DMS114 treated with DMSO at 0.1 percent for 48 hours (cell line): ENCODE data around the gene ZNF410.
A peak's percentile ranks its signal among the peaks of the same experiment; 100 is the strongest.
"Not testable (repeated sequence)": the region's sequence is repeated elsewhere in the genome, so short reads cannot be mapped to it uniquely, and the experiment has no call there.

Experiments
- DNase-seq: peaks from one replicate; lab custom pipeline; 2025; ENCODE audit not compliant: unreplicated experiment; lab: John Stamatoyannopoulos, UW

Gene ZNF410

GRCh38 chr14:73886449-73887317, at the start of gene ZNF410:
TSS of gene ZNF410 (plus strand) at chr14:73886859. CDS start at chr14:73892176, 5,317 bp downstream.
- DNase-seq = peak; percentile 85

GRCh38 chr14:73838293-73839034, 48.2 kb upstream of the ZNF410 start:
- DNase-seq = not testable (repeated sequence)

GRCh38 chr14:73842201-73842600, 44.5 kb upstream of the ZNF410 start:
- no peak for DNase-seq

GRCh38 chr14:73842851-73843250, 43.8 kb upstream of the ZNF410 start:
- no peak for DNase-seq

GRCh38 chr14:73843296-73843695, 43.4 kb upstream of the ZNF410 start:
- DNase-seq = no peak

- no peak for DNase-seq
Observed at GRCh38 chr14:73846947-73847346, 39.7 kb upstream of the ZNF410 start.

GRCh38 chr14:73851000-73851399, 35.7 kb upstream of the ZNF410 start:
- no peak for DNase-seq

GRCh38 chr14:73851567-73852382, 34.9 kb upstream of the ZNF410 start, which contains the start of gene PTGR2:
TSS of gene PTGR2 (plus strand) at chr14:73851831. CDS start at chr14:73858863, 7,032 bp downstream.
- DNase-seq = peak; percentile 93

- no peak for DNase-seq
Observed at GRCh38 chr14:73859145-73859544, 27.5 kb upstream of the ZNF410 start.

- DNase-seq = no peak
Observed at GRCh38 chr14:73861073-73861472, 25.6 kb upstream of the ZNF410 start.

GRCh38 chr14:73862480-73862879, 24.2 kb upstream of the ZNF410 start:
- DNase-seq = no peak

GRCh38 chr14:73863209-73863608, 23.4 kb upstream of the ZNF410 start:
- no peak for DNase-seq

- no peak for DNase-seq
Observed at GRCh38 chr14:73865534-73866113, 21.0 kb upstream of the ZNF410 start.

GRCh38 chr14:73869754-73870153, 16.9 kb upstream of the ZNF410 start:
- not testable (repeated sequence) for DNase-seq

GRCh38 chr14:73870525-73871235, 16.0 kb upstream of the ZNF410 start:
- no peak for DNase-seq

GRCh38 chr14:73873660-73874059, 13.0 kb upstream of the ZNF410 start:
- DNase-seq = no peak

- no peak for DNase-seq
Observed at GRCh38 chr14:73877790-73878189, 8.9 kb upstream of the ZNF410 start.

- DNase-seq = no peak
Observed at GRCh38 chr14:73878436-73878835, 8.2 kb upstream of the ZNF410 start.

- DNase-seq = no peak
Observed at GRCh38 chr14:73879027-73879426, 7.6 kb upstream of the ZNF410 start.
